Thyroid gland (tissue), 4 donors: Measurements from ENCODE around the gene STIM1.

Experiments
- CTCF ChIP-seq, 6 experiments: fragments of 200-600 bp in 3 of 6; fragments of 450-650 bp in 3 of 6; sonication (generic) in 3 of 6; IDR thresholded peaks; one replicate each; pipeline ENCODE4 v1.5.1; 2016 to 2019; ENCODE audit warnings: antibody characterized with exemption in 6 of 6, mild to moderate bottlenecking in 2 of 6, inconsistent platforms in 1 of 6, moderate library complexity in 1 of 6
- POLR2A ChIP-seq, 2 donors: fragments of 450-650 bp; IDR thresholded peaks; one replicate each; pipeline ENCODE4 v1.6.1; 2017; ENCODE audit warnings: antibody characterized with exemption in 2 of 2, mild to moderate bottlenecking in 2 of 2, moderate library complexity in 1 of 2

DNA sequence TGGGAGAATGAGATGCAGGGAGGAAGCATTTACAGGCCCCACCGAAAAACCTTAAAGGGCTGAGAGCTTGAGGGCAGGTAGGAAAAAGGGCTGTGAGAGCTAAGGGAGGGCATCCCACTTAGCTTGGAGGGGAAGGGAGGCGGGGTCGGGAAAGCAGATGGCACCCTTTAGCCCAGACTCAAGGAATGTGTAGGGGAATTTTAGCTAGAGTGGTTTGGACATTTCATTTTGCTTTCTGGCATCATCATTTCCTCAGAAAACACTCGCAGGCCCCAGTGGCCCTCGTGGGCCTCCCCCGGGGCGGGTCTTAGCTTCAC, 846 bp upstream of the STIM1 start:
- no peak for TF ChIP-seq CTCF (IDR thresholded peaks at IDR 0.05)
- no peak for TF ChIP-seq POLR2A (IDR thresholded peaks at IDR 0.05)
